Measurements from ENCODE around the gene PGBD4.

DNA sequence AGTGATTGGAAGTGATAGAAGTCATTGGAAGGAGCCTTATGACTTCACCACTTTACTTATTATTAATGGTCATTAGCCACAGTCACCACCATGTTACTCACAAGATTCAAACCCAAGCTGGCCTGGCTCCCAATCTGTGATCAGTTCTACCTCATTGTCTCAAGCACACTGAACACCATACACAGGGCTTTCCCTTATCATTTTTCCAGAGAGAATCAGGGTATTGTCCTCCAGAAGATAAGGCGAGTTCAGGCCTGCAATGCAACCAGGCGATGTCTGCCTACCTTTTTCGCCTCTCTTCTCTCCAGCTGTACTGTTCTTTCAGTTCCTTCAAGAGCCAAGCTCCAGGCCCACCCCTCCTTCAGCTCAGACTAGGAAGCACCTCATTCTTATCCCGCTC, 25.1 kb upstream of the PGBD4 start:
- TF ChIP-seq, protein P1, sequence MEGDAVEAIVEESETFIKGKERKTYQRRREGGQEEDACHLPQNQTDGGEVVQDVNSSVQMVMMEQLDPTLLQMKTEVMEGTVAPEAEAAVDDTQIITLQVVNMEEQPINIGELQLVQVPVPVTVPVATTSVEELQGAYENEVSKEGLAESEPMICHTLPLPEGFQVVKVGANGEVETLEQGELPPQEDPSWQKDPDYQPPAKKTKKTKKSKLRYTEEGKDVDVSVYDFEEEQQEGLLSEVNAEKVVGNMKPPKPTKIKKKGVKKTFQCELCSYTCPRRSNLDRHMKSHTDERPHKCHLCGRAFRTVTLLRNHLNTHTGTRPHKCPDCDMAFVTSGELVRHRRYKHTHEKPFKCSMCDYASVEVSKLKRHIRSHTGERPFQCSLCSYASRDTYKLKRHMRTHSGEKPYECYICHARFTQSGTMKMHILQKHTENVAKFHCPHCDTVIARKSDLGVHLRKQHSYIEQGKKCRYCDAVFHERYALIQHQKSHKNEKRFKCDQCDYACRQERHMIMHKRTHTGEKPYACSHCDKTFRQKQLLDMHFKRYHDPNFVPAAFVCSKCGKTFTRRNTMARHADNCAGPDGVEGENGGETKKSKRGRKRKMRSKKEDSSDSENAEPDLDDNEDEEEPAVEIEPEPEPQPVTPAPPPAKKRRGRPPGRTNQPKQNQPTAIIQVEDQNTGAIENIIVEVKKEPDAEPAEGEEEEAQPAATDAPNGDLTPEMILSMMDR (conservative IDR thresholded peaks at IDR 0.05; ENCODE audit: low read length): no peak
- no peak for TF ChIP-seq EZH2phosphoT487 (IDR thresholded peaks at IDR 0.05; ENCODE audit: borderline replicate concordance, low read depth, low read length)
